PFSK-1 (cell line): ENCODE measurements around the gene SIL1.

Experiments
- FOXP2 ChIP-seq: optimal IDR thresholded peaks from 2 replicates; pipeline ENCODE3; 2011; ENCODE audit warnings: borderline replicate concordance, control low read depth, inconsistent platforms; ENCODE audit not compliant: insufficient read depth; ENCODE audit errors: extremely low read length, extremely low read depth
- POLR2AphosphoS5 ChIP-seq: IDR thresholded peaks from 2 replicates; pipeline ENCODE4 v1.6.1; 2012; ENCODE audit warnings: low read depth, mild to moderate bottlenecking, control low read depth, low read length, moderate library complexity
- REST ChIP-seq, 2 experiments: IDR thresholded peaks; 2 replicates each; pipeline versions ENCODE4 v1.6.1 to v1.8.0; 2011 to 2012; ENCODE audit warnings: low read depth in 2 of 2, low read length in 2 of 2, control low read depth in 1 of 2, inconsistent platforms in 1 of 2, mild to moderate bottlenecking in 1 of 2, moderate library complexity in 1 of 2; ENCODE audit not compliant: insufficient read depth in 1 of 2
- SIN3A ChIP-seq: IDR thresholded peaks from 2 replicates; pipeline ENCODE4 v1.6.1; 2012; ENCODE audit warnings: mild to moderate bottlenecking, low read length, moderate library complexity, borderline replicate concordance; ENCODE audit not compliant: insufficient read depth
- TAF1 ChIP-seq: IDR thresholded peaks from 2 replicates; pipeline ENCODE4 v1.6.1; 2012; ENCODE audit warnings: low read length, control low read depth, borderline replicate concordance; ENCODE audit not compliant: insufficient read depth

SIL1 gene

GRCh38 chr5:138981131-138981530, 217.0 kb downstream of the SIL1 start:
- TF ChIP-seq REST (IDR thresholded peaks at IDR 0.05; ENCODE audit: insufficient read depth in 1 of 2, low read depth in 2 of 2, low read length in 2 of 2): no peak
- TF ChIP-seq SIN3A: no peak
- no peak for TF ChIP-seq FOXP2
- TF ChIP-seq POLR2AphosphoS5: no peak
- TF ChIP-seq TAF1: no peak

GRCh38 chr5:138980441-138980840, 217.7 kb downstream of the SIL1 start:
- TF ChIP-seq TAF1: no peak
- no peak for TF ChIP-seq FOXP2
- TF ChIP-seq SIN3A: no peak
- no peak for TF ChIP-seq POLR2AphosphoS5
- no peak for TF ChIP-seq REST (IDR thresholded peaks at IDR 0.05; ENCODE audit: insufficient read depth in 1 of 2, low read depth in 2 of 2, low read length in 2 of 2)

- TF ChIP-seq SIN3A (no peak), REST (IDR thresholded peaks at IDR 0.05; ENCODE audit: insufficient read depth in 1 of 2, low read depth in 2 of 2, low read length in 2 of 2) (no peak), FOXP2 (no peak)
Measured at GRCh38 chr5:138979684-138980280, 218.4 kb downstream of the SIL1 start.

GRCh38 chr5:138978581-138978980, 219.6 kb downstream of the SIL1 start:
- no peak for TF ChIP-seq SIN3A
- TF ChIP-seq REST (IDR thresholded peaks at IDR 0.05; ENCODE audit: insufficient read depth in 1 of 2, low read depth in 2 of 2, low read length in 2 of 2): no peak
- TF ChIP-seq FOXP2: no peak
- TF ChIP-seq POLR2AphosphoS5: no peak
- TF ChIP-seq TAF1: no peak

GRCh38 chr5:138978080-138978479, 220.1 kb downstream of the SIL1 start:
- TF ChIP-seq SIN3A (no peak), POLR2AphosphoS5 (no peak), REST (IDR thresholded peaks at IDR 0.05; ENCODE audit: insufficient read depth in 1 of 2, low read depth in 2 of 2, low read length in 2 of 2) (no peak), FOXP2 (no peak), TAF1 (no peak)
